Nephron progenitor cell (in vitro differentiated cells): ENCODE data around the gene CCR4.
"Not testable (repeated sequence)": the region's sequence is repeated elsewhere in the genome, so short reads cannot be mapped to it uniquely, and the experiment has no call there.

ENCODE experiments used
- DNase-seq: peaks from one replicate; pipeline ENCODE4 v3.0.0; 2021
- H3K27ac Mint-ChIP-seq: 2 replicates; pipeline ENCODE4 v1.8.0; 2021; ENCODE audit warnings: mild to moderate bottlenecking, moderate library complexity, mixed read lengths
- H3K27me3 Mint-ChIP-seq: 2 replicates; pipeline ENCODE4 v1.8.0; 2021; ENCODE audit warnings: mild to moderate bottlenecking, low read depth, mixed read lengths; ENCODE audit not compliant: poor library complexity
- H3K36me3 Mint-ChIP-seq: 2 replicates; pipeline ENCODE4 v1.8.0; 2021; ENCODE audit warnings: low read depth, mixed read lengths
- H3K4me1 Mint-ChIP-seq: 2 replicates; pipeline ENCODE4 v1.8.0; 2021; ENCODE audit warnings: mixed read lengths
- H3K4me3 Mint-ChIP-seq: 2 replicates; pipeline ENCODE4 v1.8.0; 2021; ENCODE audit warnings: mild to moderate bottlenecking, moderate library complexity, mixed read lengths
- H3K9me3 Mint-ChIP-seq: 2 replicates; pipeline ENCODE4 v1.8.0; 2021; ENCODE audit warnings: mild to moderate bottlenecking, moderate library complexity, mixed read lengths
- TF ChIP-seq, protein P1 (sequence below): fragments of 200-600 bp; sonication (generic); IDR thresholded peaks from 2 replicates; pipeline ENCODE4 v1.5.0; 2021; ENCODE audit warnings: antibody characterized with exemption

CCR4 gene

DNA sequence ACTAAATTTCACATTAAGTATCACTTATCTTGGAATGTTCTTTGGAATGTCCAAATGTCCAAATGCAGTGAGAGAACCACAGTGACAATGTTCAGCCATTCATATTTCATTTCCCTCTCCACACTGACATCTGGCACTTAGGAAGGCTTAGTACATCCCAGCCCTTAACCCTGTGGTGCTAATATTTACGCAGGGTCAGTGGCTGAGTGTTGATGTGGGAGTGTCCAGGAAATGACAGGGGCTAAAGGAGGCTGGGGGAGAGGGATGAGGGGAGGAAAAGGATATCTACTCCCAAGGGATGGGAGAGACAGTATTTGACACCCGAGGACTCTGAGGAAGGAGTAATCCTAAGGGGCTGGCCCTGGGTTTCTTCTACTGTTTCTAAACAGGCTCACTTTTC lies 14.1 kb upstream of the CCR4 start:
- TF ChIP-seq, protein P1, sequence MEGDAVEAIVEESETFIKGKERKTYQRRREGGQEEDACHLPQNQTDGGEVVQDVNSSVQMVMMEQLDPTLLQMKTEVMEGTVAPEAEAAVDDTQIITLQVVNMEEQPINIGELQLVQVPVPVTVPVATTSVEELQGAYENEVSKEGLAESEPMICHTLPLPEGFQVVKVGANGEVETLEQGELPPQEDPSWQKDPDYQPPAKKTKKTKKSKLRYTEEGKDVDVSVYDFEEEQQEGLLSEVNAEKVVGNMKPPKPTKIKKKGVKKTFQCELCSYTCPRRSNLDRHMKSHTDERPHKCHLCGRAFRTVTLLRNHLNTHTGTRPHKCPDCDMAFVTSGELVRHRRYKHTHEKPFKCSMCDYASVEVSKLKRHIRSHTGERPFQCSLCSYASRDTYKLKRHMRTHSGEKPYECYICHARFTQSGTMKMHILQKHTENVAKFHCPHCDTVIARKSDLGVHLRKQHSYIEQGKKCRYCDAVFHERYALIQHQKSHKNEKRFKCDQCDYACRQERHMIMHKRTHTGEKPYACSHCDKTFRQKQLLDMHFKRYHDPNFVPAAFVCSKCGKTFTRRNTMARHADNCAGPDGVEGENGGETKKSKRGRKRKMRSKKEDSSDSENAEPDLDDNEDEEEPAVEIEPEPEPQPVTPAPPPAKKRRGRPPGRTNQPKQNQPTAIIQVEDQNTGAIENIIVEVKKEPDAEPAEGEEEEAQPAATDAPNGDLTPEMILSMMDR: no peak
- peak; percentile 25 for DNase-seq
- Mint-ChIP-seq H3K27me3 (peaks cover 4% of the 10 kb centered on the region), H3K4me1 (peaks cover 13% of the 10 kb centered on the region), H3K9me3 (peaks cover 16% of the 10 kb centered on the region), H3K4me3 (no peak overlapping the region), H3K27ac (peak overlapping the region; percentile 48), H3K36me3 (no peaks in the 10 kb centered on the region)

GRCh38 chr3:32939531-32940284 lies 11.7 kb upstream of the CCR4 start:
- peaks cover 13% of the 10 kb centered on the region for H3K4me1 Mint-ChIP-seq
- peaks cover 16% of the 10 kb centered on the region for H3K9me3 Mint-ChIP-seq
- not testable (repeated sequence) for H3K4me3 Mint-ChIP-seq, H3K36me3 Mint-ChIP-seq, DNase-seq, H3K27me3 Mint-ChIP-seq, H3K27ac Mint-ChIP-seq

- H3K27me3 Mint-ChIP-seq: no peaks in the 10 kb centered on the region
- no peak overlapping the region for H3K4me3 Mint-ChIP-seq
- no peak overlapping the region for H3K27ac Mint-ChIP-seq
- no peaks in the 10 kb centered on the region for H3K36me3 Mint-ChIP-seq
- H3K9me3 Mint-ChIP-seq: peaks cover 14% of the 10 kb centered on the region
- no peak for DNase-seq
- TF ChIP-seq, protein P1: no peak
- peaks cover 13% of the 10 kb centered on the region for H3K4me1 Mint-ChIP-seq
Observed at GRCh38 chr3:32940726-32941125, 10.7 kb upstream of the CCR4 start.

DNA sequence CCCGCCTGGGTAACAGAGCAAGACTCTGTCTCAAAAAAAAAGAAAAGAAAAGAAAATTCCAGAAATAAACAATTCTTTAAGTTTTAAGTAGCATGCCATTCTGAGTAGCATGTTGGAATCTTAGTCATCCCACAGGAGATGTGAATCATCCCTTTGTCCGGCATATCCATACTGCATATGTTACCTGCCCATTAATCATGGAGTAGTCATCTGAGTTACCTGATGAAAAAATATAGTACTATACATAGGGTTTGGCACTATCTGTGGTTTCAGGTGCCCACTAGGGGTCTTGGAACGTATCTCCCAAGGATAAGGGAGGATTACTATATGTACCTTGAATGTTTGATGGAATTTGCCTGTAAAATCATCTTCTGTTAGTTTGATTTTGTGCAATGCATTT lies 6.3 kb upstream of the CCR4 start:
- no peaks in the 10 kb centered on the region for H3K4me1 Mint-ChIP-seq
- no peak for DNase-seq
- TF ChIP-seq, protein P1: no peak
- peaks cover 10% of the 10 kb centered on the region for H3K27me3 Mint-ChIP-seq
- H3K9me3 Mint-ChIP-seq: peaks cover 7% of the 10 kb centered on the region
- H3K27ac Mint-ChIP-seq: no peak overlapping the region
- no peaks in the 10 kb centered on the region for H3K36me3 Mint-ChIP-seq
- no peak overlapping the region for H3K4me3 Mint-ChIP-seq

- not testable (repeated sequence) for H3K9me3 Mint-ChIP-seq, H3K4me1 Mint-ChIP-seq, H3K4me3 Mint-ChIP-seq
Observed at GRCh38 chr3:32945598-32945997, 5.8 kb upstream of the CCR4 start.

GRCh38 chr3:32946973-32947788 lies 4.3 kb upstream of the CCR4 start:
- Mint-ChIP-seq H3K4me1 (no peaks in the 10 kb centered on the region), H3K9me3 (no peaks in the 10 kb centered on the region), H3K27me3 (peaks cover 16% of the 10 kb centered on the region), H3K4me3 (no peak overlapping the region), H3K27ac (no peak overlapping the region), H3K36me3 (no peaks in the 10 kb centered on the region)
- DNase-seq: no peak
- TF ChIP-seq, protein P1: no peak

More at GRCh38 chr3:32945598-32945997, 5.8 kb upstream of the CCR4 start:
- H3K27me3 Mint-ChIP-seq: peaks cover 10% of the 10 kb centered on the region
- H3K27ac Mint-ChIP-seq, DNase-seq, H3K36me3 Mint-ChIP-seq: not testable (repeated sequence)
